ENCODE measurements around the gene TMEM51.

- no peak for TF ChIP-seq CTCF (IDR thresholded peaks at IDR 0.05)
- TF ChIP-seq POLR2A (IDR thresholded peaks at IDR 0.05) = no peak
Observed at GRCh38 chr1:15125101-15125745, 28.3 kb upstream of the TMEM51 start.

All from body of pancreas (tissue), 4 donors.